ENCODE results near the gene CD300LD. TPM values are rescaled to one million over a fixed set of nuclear protein-coding genes. Genes with fewer than 3 reads are reported as not detected.
"Not testable (repeated sequence)": the region's sequence is repeated elsewhere in the genome, so short reads cannot be mapped to it uniquely, and the experiment has no call there.

Gene CD300LD
- total and polyA plus RNA-seq, 10 of the 15 experiments (the other 5 are each of a cell fraction or from before 2014, with no cell fraction given) = not detected

GRCh38 chr17:74558402-74558801, 33.7 kb downstream of the CD300LD start:
- WGBS (ENCODE audit: insufficient coverage, insufficient replicate concordance, low lambda C conversion rate, missing lambda C conversion rate) = 0% methylated on average over 4 of the region's 4 CpGs
- FAIRE-seq; H3K4me2 ChIP-seq (ENCODE audit: control insufficient read depth, insufficient read depth); H2AFZ ChIP-seq (ENCODE audit: control insufficient read depth, low read depth, low read length); H3K9me3 ChIP-seq (replicated peaks; ENCODE audit: control insufficient read depth, insufficient read depth, low read length); in situ Hi-C loops (cut with MboI); H3K4me1 ChIP-seq (ENCODE audit: control insufficient read depth, insufficient read depth, low read length); ATAC-seq; H4K20me1 ChIP-seq (ENCODE audit: control insufficient read depth, insufficient read depth); DNase-seq (ENCODE audit: low read depth, low spot score); H3K9ac ChIP-seq (ENCODE audit: control insufficient read depth, insufficient read depth, low read length); H3K4me3 ChIP-seq; intact Hi-C loops (cut with micrococcal nuclease; ENCODE audit: unreplicated experiment); BruUV-seq (replicated peaks); H3K36me3 ChIP-seq (ENCODE audit: control insufficient read depth in 2 of 2, insufficient read depth in 2 of 2, low read length in 1 of 2); POLR2A ChIA-PET; H3K27ac ChIP-seq (ENCODE audit: control insufficient read depth, insufficient read depth); RAD21 ChIA-PET (ENCODE audit: unreplicated experiment); H3K27me3 ChIP-seq (replicated peaks in 1 of 2; ENCODE audit: control insufficient read depth in 2 of 2, insufficient read depth in 2 of 2, low read length in 1 of 2); CTCF ChIA-PET; H3K79me2 ChIP-seq (ENCODE audit: control insufficient read depth, insufficient read depth, low read length): not testable (repeated sequence)
- SMC1A ChIA-PET (ENCODE audit: uncharacterized antibody, unreplicated experiment) = interaction anchor here (1.2 kb wide), 1 partner anchor 15 kb away, joined by 3 read pairs; no protein-coding TSS in a partner anchor

- Histone ChIP-seq H3K9ac (ENCODE audit: control insufficient read depth, insufficient read depth, low read length) (no peak overlapping the region), H3K4me1 (ENCODE audit: control insufficient read depth, insufficient read depth, low read length) (no peaks in the 10 kb centered on the region), H2AFZ (ENCODE audit: control insufficient read depth, low read depth, low read length) (no peak overlapping the region), H3K27me3 (replicated peaks in 1 of 2; ENCODE audit: control insufficient read depth in 2 of 2, insufficient read depth in 2 of 2, low read length in 1 of 2) (peaks cover 0 to 1% of the 10 kb centered on the region in 2 experiments; a peak in 2 of 4 replicates), H3K79me2 (ENCODE audit: control insufficient read depth, insufficient read depth, low read length) (no peaks in the 10 kb centered on the region), H3K4me2 (ENCODE audit: control insufficient read depth, insufficient read depth) (no peak overlapping the region), H3K9me3 (replicated peaks; ENCODE audit: control insufficient read depth, insufficient read depth, low read length) (no peaks in the 10 kb centered on the region; the same call in 2 of the 3 replicates), H3K27ac (ENCODE audit: control insufficient read depth, insufficient read depth) (no peak overlapping the region), H3K36me3 (ENCODE audit: control insufficient read depth in 2 of 2, insufficient read depth in 2 of 2, low read length in 1 of 2) (no peaks in the 10 kb centered on the region), H3K4me3 (no peak overlapping the region), H4K20me1 (ENCODE audit: control insufficient read depth, insufficient read depth) (no peaks in the 10 kb centered on the region)
- intact Hi-C loops (cut with micrococcal nuclease; ENCODE audit: unreplicated experiment) = no loop called here
- no TSS peak for BruUV-seq (replicated peaks)
- in situ Hi-C loops (cut with MboI) = no loop called here
- RAD21 ChIA-PET (ENCODE audit: unreplicated experiment) = interaction anchor here (1.4 kb wide), 1 partner anchor 181 kb away, joined by 4 read pairs; no protein-coding TSS in a partner anchor
- no peak for ATAC-seq
- 45% methylated on average over 7 of the region's 7 CpGs for WGBS (ENCODE audit: insufficient coverage, insufficient replicate concordance, low lambda C conversion rate, missing lambda C conversion rate)
- POLR2A ChIA-PET = no interaction called here
- DNase-seq (ENCODE audit: low read depth, low spot score) = no peak
- CTCF ChIA-PET = interaction anchor here (1.0 kb wide), 2 partner anchors 10 to 181 kb away, joined by 3 read pairs; no protein-coding TSS in a partner anchor
- SMC1A ChIA-PET (ENCODE audit: uncharacterized antibody, unreplicated experiment) = interaction anchor here (0.7 kb wide), 1 partner anchor 98 kb away, joined by 3 read pairs; no protein-coding TSS in a partner anchor
- FAIRE-seq = no peak
- no peak for TF ChIP-seq EP300 (IDR thresholded peaks at IDR 0.05; ENCODE audit: borderline replicate concordance in 1 of 2, control insufficient read depth in 1 of 2, low read depth in 2 of 2, low read length in 2 of 2)
- no peak for TF ChIP-seq NR2C2 (IDR thresholded peaks at IDR 0.05; ENCODE audit: borderline replicate concordance, control insufficient read depth, insufficient read length, low read depth)
- TF ChIP-seq E2F8 (IDR thresholded peaks at IDR 0.05; ENCODE audit: low read depth, partially characterized antibody) = no peak
- no peak for TF ChIP-seq MYB (IDR thresholded peaks at IDR 0.05; ENCODE audit: borderline replicate concordance, low read depth, low read length)
- TF ChIP-seq ZNF622 (IDR thresholded peaks at IDR 0.05) = no peak
- TF ChIP-seq STAT1 (conservative IDR thresholded peaks at IDR 0.05) = no peak
- TF ChIP-seq SMC3 (IDR thresholded peaks at IDR 0.05; ENCODE audit: borderline replicate concordance, low read length) = no peak
- TF ChIP-seq, protein P1, sequence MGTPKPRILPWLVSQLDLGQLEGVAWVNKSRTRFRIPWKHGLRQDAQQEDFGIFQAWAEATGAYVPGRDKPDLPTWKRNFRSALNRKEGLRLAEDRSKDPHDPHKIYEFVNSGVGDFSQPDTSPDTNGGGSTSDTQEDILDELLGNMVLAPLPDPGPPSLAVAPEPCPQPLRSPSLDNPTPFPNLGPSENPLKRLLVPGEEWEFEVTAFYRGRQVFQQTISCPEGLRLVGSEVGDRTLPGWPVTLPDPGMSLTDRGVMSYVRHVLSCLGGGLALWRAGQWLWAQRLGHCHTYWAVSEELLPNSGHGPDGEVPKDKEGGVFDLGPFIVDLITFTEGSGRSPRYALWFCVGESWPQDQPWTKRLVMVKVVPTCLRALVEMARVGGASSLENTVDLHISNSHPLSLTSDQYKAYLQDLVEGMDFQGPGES (IDR thresholded peaks at IDR 0.05) = no peak
- TF ChIP-seq SIN3A (IDR thresholded peaks at IDR 0.05; ENCODE audit: low read depth, low read length) = no peak
- TF ChIP-seq IRF5 (IDR thresholded peaks at IDR 0.05; ENCODE audit: borderline replicate concordance) = no peak
- no peak for TF ChIP-seq PML (IDR thresholded peaks at IDR 0.05; ENCODE audit: low read length)
Measured at GRCh38 chr17:74555427-74555940, 36.6 kb downstream of the CD300LD start.

Measured in GM12878 (cell line).